ENCODE measurements around the gene SOD1. TPM values are rescaled to one million over a fixed set of nuclear protein-coding genes. Genes with fewer than 3 reads are reported as not detected.

The SOD1 gene
- total and polyA plus RNA-seq, 2 of the 8 experiments (the other 6 are each of a cell fraction or from before 2014, with no cell fraction given), result 192 to 226 TPM

DNA sequence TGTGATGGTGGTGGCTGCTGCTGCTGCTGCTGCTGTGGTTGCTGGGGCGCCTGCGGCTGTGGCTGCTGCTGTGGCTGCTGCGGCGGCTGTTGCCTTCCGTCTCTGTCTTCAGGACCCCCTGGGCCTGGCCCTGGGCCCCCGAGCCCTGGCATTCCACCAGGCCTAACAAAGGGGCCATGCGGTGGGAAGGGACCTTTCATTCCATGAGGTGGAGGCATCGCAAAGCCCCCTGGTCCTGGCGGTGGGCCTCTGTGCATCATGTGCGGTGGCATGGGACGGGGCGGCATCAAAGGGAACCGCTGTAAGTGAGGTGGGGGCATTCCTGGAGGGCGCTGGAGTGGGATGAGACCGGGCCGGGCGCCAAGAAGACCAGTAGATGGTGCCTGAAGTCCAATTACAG lies 12.4 kb downstream of the SOD1 start:
- H2BK120ac ChIP-seq (replicated peaks; ENCODE audit: low read depth, low read length), result no peak overlapping the region
- no peak overlapping the region for H2BK5ac ChIP-seq (ENCODE audit: low read depth, low read length)
- peaks cover 0 to 3% (median 2%) of the 10 kb centered on the region in 4 experiments; a peak in 3 of 7 replicates for H3K4me1 ChIP-seq (replicated peaks in 1 of 4; ENCODE audit: control insufficient read depth in 3 of 4, insufficient read depth in 4 of 4, low read length in 3 of 4)
- FAIRE-seq (no peak), DNase-seq (ENCODE audit: low read depth in 1 of 2, low spot score in 2 of 2) (no peak)
- no peaks in the 10 kb centered on the region for H3K27me3 ChIP-seq (replicated peaks in 1 of 4; ENCODE audit: control insufficient read depth in 3 of 4, extremely low read depth in 1 of 4, insufficient read depth in 3 of 4, low read length in 3 of 4)
- H3K27ac ChIP-seq (ENCODE audit: low read depth, low read length), result no peak overlapping the region
- ChIA-PET CTCF (ENCODE audit: partially characterized antibody) (no interaction called here), POLR2A (ENCODE audit: partially characterized antibody) (interaction anchor here (1.4 kb wide), 1 partner anchor 12 kb away, joined by 3 read pairs; no protein-coding TSS in a partner anchor)
- H3K14ac ChIP-seq (ENCODE audit: insufficient read length), result no peak overlapping the region
- peaks cover 0 to 41% (median 10%) of the 10 kb centered on the region in 4 experiments; a peak in 4 of 8 replicates for H3K36me3 ChIP-seq (ENCODE audit: control insufficient read depth in 2 of 4, insufficient read depth in 4 of 4, low read length in 3 of 4)
- 85% methylated on average over 17 of the region's 17 CpGs; no CpG with 5 or more reads in 1 of the 2 experiments for WGBS, 2 experiments (ENCODE audit: extremely low coverage in 1 of 2, insufficient coverage in 1 of 2, insufficient read length in 1 of 2, insufficient replicate concordance in 2 of 2, low coverage in 1 of 2, low lambda C conversion rate in 2 of 2, missing lambda C conversion rate in 1 of 2)
- no peaks in the 10 kb centered on the region for H3K23me2 ChIP-seq (ENCODE audit: low read depth, low read length)
- no peak overlapping the region for H3K4ac ChIP-seq (replicated peaks; ENCODE audit: insufficient read length, low read depth, low read length)
- H2BK20ac ChIP-seq (ENCODE audit: low read length), result no peak overlapping the region
- no peak overlapping the region for H2BK15ac ChIP-seq (ENCODE audit: low read length)
- no peak overlapping the region for H3K4me2 ChIP-seq (ENCODE audit: insufficient read depth in 1 of 2, low read depth in 2 of 2, low read length in 2 of 2)
- no peak overlapping the region for H3K18ac ChIP-seq (ENCODE audit: extremely low read depth, low read length)
- no peaks in the 10 kb centered on the region for H3K79me1 ChIP-seq (ENCODE audit: low read depth, low read length)
- H4K5ac ChIP-seq (ENCODE audit: insufficient read length, low read depth, low read length), result no peak overlapping the region
- no peaks in the 10 kb centered on the region for H3K79me2 ChIP-seq (ENCODE audit: control insufficient read depth in 1 of 2, insufficient read depth in 2 of 2, low read length in 2 of 2)
- no peak overlapping the region for H2AK5ac ChIP-seq (ENCODE audit: low read depth, low read length)
- H4K8ac ChIP-seq (ENCODE audit: extremely low read depth, insufficient read depth, low read length), result no peak overlapping the region
- no peaks in the 10 kb centered on the region for H3K9me3 ChIP-seq (ENCODE audit: insufficient read depth in 2 of 2, low read depth in 1 of 2, low read length in 1 of 2)
- no peak overlapping the region for H3K56ac ChIP-seq (replicated peaks; ENCODE audit: insufficient read length, low read depth, low read length)
- H4K20me1 ChIP-seq (replicated peaks in 1 of 2; ENCODE audit: control insufficient read depth in 1 of 2, insufficient read depth in 2 of 2, low read length in 2 of 2), result peaks cover 0 to 3% of the 10 kb centered on the region in 2 experiments
- TF ChIP-seq, protein P1, sequence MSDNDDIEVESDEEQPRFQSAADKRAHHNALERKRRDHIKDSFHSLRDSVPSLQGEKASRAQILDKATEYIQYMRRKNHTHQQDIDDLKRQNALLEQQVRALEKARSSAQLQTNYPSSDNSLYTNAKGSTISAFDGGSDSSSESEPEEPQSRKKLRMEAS (IDR thresholded peaks at IDR 0.05), result 0 out of 2 replicates have a peak, but pooled peaks have one; percentile 37
- no peak for TF ChIP-seq ASH2L (IDR thresholded peaks at IDR 0.05; ENCODE audit: low read length)
- no peak overlapping the region for H2BK12ac ChIP-seq (ENCODE audit: low read depth, low read length)
- no peak overlapping the region for H3K4me3 ChIP-seq (ENCODE audit: extremely low read depth in 1 of 4, insufficient read depth in 2 of 4, low read depth in 3 of 4, low read length in 4 of 4)
- H4K91ac ChIP-seq (replicated peaks; ENCODE audit: insufficient read length, low read length), result no peak overlapping the region
- H3K9ac ChIP-seq (replicated peaks in 1 of 4; ENCODE audit: extremely low read depth in 1 of 4, low read depth in 3 of 4, low read length in 3 of 4), result no peak overlapping the region
- no peak overlapping the region for H3K23ac ChIP-seq (ENCODE audit: insufficient read length)
- no peak overlapping the region for H2AFZ ChIP-seq (ENCODE audit: low read length)
